Endothelial cell of umbilical vein (primary cell): ENCODE data around the gene HNRNPH3. TPM values are rescaled to one million over a fixed set of nuclear protein-coding genes. Genes with fewer than 3 reads are reported as not detected.

Experiments used
- BruUV-seq: library from RNA; stranded (reverse); fragments of 400-500 nt; replicated peaks from 2 replicates; lab custom pipeline; 2021; lab: Mats Ljungman, UMichigan
- CTCF ChIA-PET: fragments of 300-600, 350-600 bp; sonication (Branson Sonifier 250); formaldehyde crosslinking; loops from one replicate; lab custom pipeline; 2021; ENCODE audit warnings: antibody characterized with exemption, inconsistent platforms; lab: Charles Lee
- POLR2A ChIA-PET: fragments of 300-600, 350-600 bp; sonication (Branson Sonifier 250); formaldehyde crosslinking; loops from one replicate; lab custom pipeline; 2021; ENCODE audit warnings: antibody characterized with exemption, inconsistent platforms; lab: Charles Lee
- DNase-seq: peaks from one replicate; pipeline ENCODE4 v3.0.0-alpha.2; 2011; ENCODE audit warnings: low read depth, low spot score
- FAIRE-seq: peaks from 2 replicates; lab custom pipeline; 2011; peaks lifted over from hg19 to GRCh38; lab: Jason Lieb, UNC
- H2AFZ ChIP-seq: 2 replicates; pipeline ENCODE4 v1.6.0; 2012; ENCODE audit warnings: low read depth, low read length, control low read depth, inconsistent platforms
- H3K27ac ChIP-seq: 2 replicates; pipeline ENCODE4 v1.5.1; 2011; ENCODE audit warnings: low read depth, mild to moderate bottlenecking, control low read depth, low read length, moderate library complexity; ENCODE audit not compliant: insufficient read depth
- H3K27me3 ChIP-seq, 2 experiments: 2 replicates each; pipeline versions ENCODE4 v1.6.0 to v1.6.1; 2011; ENCODE audit warnings: low read length in 2 of 2, mixed read lengths in 1 of 2; ENCODE audit not compliant: control insufficient read depth in 2 of 2, insufficient read depth in 2 of 2
- H3K36me3 ChIP-seq, 2 experiments: 2 replicates in 1 of 2; 3 replicates in 1 of 2; pipeline ENCODE4 v1.5.1; 2011; ENCODE audit warnings: low read length in 2 of 2, mild to moderate bottlenecking in 1 of 2, moderate library complexity in 1 of 2; ENCODE audit not compliant: control insufficient read depth in 2 of 2, insufficient read depth in 2 of 2; ENCODE audit errors: extremely low read depth in 1 of 2
- H3K4me1 ChIP-seq: 3 replicates; pipeline ENCODE4 v1.5.1; 2011; ENCODE audit warnings: mild to moderate bottlenecking, low read length; ENCODE audit not compliant: control insufficient read depth, insufficient read depth; ENCODE audit errors: extremely low read depth
- H3K4me2 ChIP-seq: 2 replicates; pipeline ENCODE4 v1.6.1; 2011; ENCODE audit warnings: low read length, control low read depth, mixed read lengths; ENCODE audit not compliant: insufficient read depth
- H3K4me3 ChIP-seq, 3 experiments: fragments of 200-600 bp in 1 of 3; sonication (generic), shearing (Covaris generic) in 1 of 3; replicated peaks in 1 of 3; 2 replicates each; pipeline ENCODE4 v1.5.1; 2011 to 2016; ENCODE audit warnings: control low read depth in 3 of 3, low read length in 3 of 3, mild to moderate bottlenecking in 2 of 3, inconsistent platforms in 1 of 3, low read depth in 1 of 3, moderate library complexity in 1 of 3; ENCODE audit not compliant: insufficient read depth in 1 of 3
- H3K79me2 ChIP-seq: 2 replicates; pipeline ENCODE4 v1.6.0; 2012; ENCODE audit warnings: low read length, inconsistent platforms; ENCODE audit not compliant: control insufficient read depth, insufficient read depth
- H3K9ac ChIP-seq: replicated peaks from 2 replicates; pipeline ENCODE3; 2011; ENCODE audit warnings: low read length, control low read depth; ENCODE audit not compliant: insufficient read depth; ENCODE audit errors: extremely low read depth
- H3K9me1 ChIP-seq: replicated peaks from 3 replicates; pipeline ENCODE4 v1.6.0; 2011; ENCODE audit warnings: mild to moderate bottlenecking, low read length; ENCODE audit not compliant: control insufficient read depth, insufficient read depth; ENCODE audit errors: extremely low read depth
- H3K9me3 ChIP-seq: replicated peaks from 2 replicates; pipeline ENCODE4 v1.5.1; 2012; ENCODE audit warnings: low read length, inconsistent platforms; ENCODE audit not compliant: control insufficient read depth, insufficient read depth
- H4K20me1 ChIP-seq: replicated peaks from 2 replicates; pipeline ENCODE3; 2011; ENCODE audit warnings: mild to moderate bottlenecking, low read length; ENCODE audit not compliant: control insufficient read depth, insufficient read depth; ENCODE audit errors: extremely low read depth
- CTCF ChIP-seq, 2 donors: IDR thresholded peaks; 1 replicate in 1 of 2; 2 replicates in 1 of 2; pipeline ENCODE4 v1.5.1; 2011; ENCODE audit warnings: low read length in 2 of 2, mild to moderate bottlenecking in 2 of 2, moderate library complexity in 2 of 2, control low read depth in 1 of 2, inconsistent platforms in 1 of 2, low read depth in 1 of 2; ENCODE audit not compliant: insufficient read depth in 1 of 2; ENCODE audit errors: extremely low read depth in 1 of 2
- EZH2 ChIP-seq: IDR thresholded peaks from 2 replicates; pipeline ENCODE4 v1.6.1; 2012; ENCODE audit warnings: borderline replicate concordance, low read depth, mild to moderate bottlenecking, moderate library complexity, low read length, inconsistent platforms; ENCODE audit not compliant: severe bottlenecking
- FOS ChIP-seq: IDR thresholded peaks from 2 replicates; pipeline ENCODE4 v1.6.1; 2011; ENCODE audit warnings: mild to moderate bottlenecking, low read length, moderate library complexity, borderline replicate concordance; ENCODE audit not compliant: insufficient read depth
- GATA2 ChIP-seq: IDR thresholded peaks from 2 replicates; pipeline ENCODE4 v1.7.0; 2011; ENCODE audit warnings: low read depth, mild to moderate bottlenecking, moderate library complexity, mixed read lengths, low read length; ENCODE audit not compliant: insufficient read length, insufficient read depth
- JUN ChIP-seq: IDR thresholded peaks from 2 replicates; pipeline ENCODE4 v1.6.1; 2011; ENCODE audit warnings: borderline replicate concordance, low read depth; ENCODE audit not compliant: insufficient read length, insufficient read depth
- MAX ChIP-seq: IDR thresholded peaks from 2 replicates; pipeline ENCODE4 v1.6.1; 2011; ENCODE audit not compliant: insufficient read depth, insufficient read length
- MYC ChIP-seq: IDR thresholded peaks from one replicate; pipeline ENCODE4 v1.6.1; 2011; ENCODE audit warnings: mild to moderate bottlenecking, low read depth, low read length
- POLR2A ChIP-seq: IDR thresholded peaks from 2 replicates; pipeline ENCODE4 v1.6.1; 2012; ENCODE audit warnings: low read depth, mild to moderate bottlenecking, control low read depth, low read length
- POLR2AphosphoS5 ChIP-seq: IDR thresholded peaks from 2 replicates; pipeline ENCODE4 v1.6.1; 2012; ENCODE audit warnings: low read depth, mild to moderate bottlenecking, control low read depth, low read length, moderate library complexity; ENCODE audit not compliant: insufficient read depth
- dilution Hi-C: fragments of 300-500 bp; cut with MboI; formaldehyde crosslinking; loops from one replicate; pipeline ENCODE4 v1.15.0; 2019; ENCODE audit warnings: low sequenced_read_pairs; ENCODE audit not compliant: extremely low pct_ligation_motif_present
- intact Hi-C: fragments of 100-400 bp; cut with micrococcal nuclease; formaldehyde crosslinking; loops from one replicate; pipeline ENCODE4 v1.10.0; 2022
- polyA plus RNA-seq, 4 experiments: library from polyadenylated mRNA; depleted of rRNA in 3 of 4; stranded (reverse) in 3 of 4; unstranded in 1 of 4; fragments of >200 nt; gene quantifications; 2 replicates each; pipeline versions ENCODE4 v1.2.1 to v1.2.3, GENCODE V29; 2011 to 2012; ENCODE audit warnings: missing spikeins in 1 of 4
- total RNA-seq: library from RNA; stranded (reverse); gene quantifications from 2 replicates; pipeline ENCODE4 v1.2.3, GENCODE V29; 2021

HNRNPH3 gene
- total and polyA plus RNA-seq, 2 donors (not counting 3 experiments of a cell fraction or from before 2014, with no cell fraction given): 34.0 to 151 TPM

- H3K9me3 ChIP-seq: no peaks in the 10 kb centered on the region
These were observed 41.1 kb upstream of the HNRNPH3 start for GRCh38 chr10:68290736-68291135.

GRCh38 chr10:68296843-68297663 lies 34.8 kb upstream of the HNRNPH3 start:
- intact Hi-C loops: no loop called here
- H3K4me2 ChIP-seq: no peak overlapping the region
- POLR2A ChIA-PET: no interaction called here

More at GRCh38 chr10:68290736-68291135, 41.1 kb upstream of the HNRNPH3 start:
- no peak overlapping the region for H3K9ac ChIP-seq
- dilution Hi-C loops: no loop called here
- H3K27me3 ChIP-seq: no peaks in the 10 kb centered on the region
- H3K4me3 ChIP-seq: no peak overlapping the region
- ChIA-PET CTCF (interaction anchor here (0.8 kb wide), 1 partner anchor 11 kb away, joined by 3 read pairs; no protein-coding TSS in a partner anchor), POLR2A (no interaction called here)
- TF ChIP-seq POLR2A: no peak
- no peaks in the 10 kb centered on the region for H3K36me3 ChIP-seq
- no peak for DNase-seq
- intact Hi-C loops: no loop called here
- BruUV-seq: no TSS peak
- H3K27ac ChIP-seq: no peak overlapping the region
- no peaks in the 10 kb centered on the region for H3K79me2 ChIP-seq
- FAIRE-seq: no peak
- no peak overlapping the region for H2AFZ ChIP-seq
- H3K4me2 ChIP-seq: no peak overlapping the region
- H4K20me1 ChIP-seq: no peaks in the 10 kb centered on the region
- H3K4me1 ChIP-seq: no peaks in the 10 kb centered on the region
- H3K9me1 ChIP-seq: no peaks in the 10 kb centered on the region

More at GRCh38 chr10:68296843-68297663, 34.8 kb upstream of the HNRNPH3 start:
- no peak for TF ChIP-seq FOS
- TF ChIP-seq POLR2A: no peak
- no peak for TF ChIP-seq MYC
- no peak for TF ChIP-seq GATA2
- TF ChIP-seq CTCF (IDR thresholded peaks at IDR 0.05; ENCODE audit: extremely low read depth in 1 of 2, insufficient read depth in 1 of 2, low read depth in 1 of 2, low read length in 2 of 2): no peak
- TF ChIP-seq EZH2: no peak
- no peak for TF ChIP-seq MAX
- TF ChIP-seq JUN: no peak
- TF ChIP-seq POLR2AphosphoS5: no peak
- no peaks in the 10 kb centered on the region for H3K4me1 ChIP-seq
- no peak overlapping the region for H2AFZ ChIP-seq
- H3K9me3 ChIP-seq: no peaks in the 10 kb centered on the region
- BruUV-seq: no TSS peak
- H3K79me2 ChIP-seq: no peaks in the 10 kb centered on the region
- no peak for FAIRE-seq
- no peaks in the 10 kb centered on the region for H4K20me1 ChIP-seq
- no peak overlapping the region for H3K4me3 ChIP-seq
- no peaks in the 10 kb centered on the region for H3K36me3 ChIP-seq
- no peaks in the 10 kb centered on the region for H3K9me1 ChIP-seq
- DNase-seq: no peak
- no peaks in the 10 kb centered on the region for H3K27me3 ChIP-seq
- CTCF ChIA-PET: interaction anchor here (1.0 kb wide), 1 partner anchor 442 kb away, joined by 3 read pairs; no protein-coding TSS in a partner anchor
- no peak overlapping the region for H3K27ac ChIP-seq
- dilution Hi-C loops: no loop called here
- H3K9ac ChIP-seq: no peak overlapping the region
